GM18508 (cell line): Measurements from ENCODE around the gene OLFM3.

Experiments used
- ATAC-seq: cut with Tn5 transposase; IDR thresholded peaks from one replicate; pipeline ENCODE4 v1.9.1; 2021; ENCODE audit warnings: moderate number of reproducible peaks; ENCODE audit not compliant: insufficient read depth, unreplicated experiment

OLFM3 gene

GRCh38 chr1:101996825-101997465 lies at the start of gene OLFM3:
Gene OLFM3 (minus strand): TSS chr1:101996926.
- ATAC-seq: no peak

DNA sequence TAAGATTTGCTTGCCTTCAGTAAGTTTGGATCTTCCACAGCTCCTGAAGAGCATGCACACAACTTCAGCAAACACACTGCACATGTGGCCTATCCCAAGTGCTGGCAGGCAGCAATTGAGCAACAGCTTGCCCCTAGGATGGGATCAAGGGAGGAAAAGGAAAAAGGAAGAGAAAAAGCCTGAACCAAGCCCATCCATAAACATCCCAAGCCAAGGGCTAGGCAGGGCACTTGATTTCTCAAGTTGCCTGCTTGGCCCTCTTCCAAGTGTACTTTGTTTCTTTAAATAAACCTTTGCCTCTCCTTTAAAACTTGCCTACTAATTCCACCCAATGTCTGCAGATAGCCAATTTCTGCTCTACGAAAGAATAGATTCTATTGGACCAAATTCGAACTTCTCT lies 49.0 kb upstream of the OLFM3 start:
- ATAC-seq: no peak

DNA sequence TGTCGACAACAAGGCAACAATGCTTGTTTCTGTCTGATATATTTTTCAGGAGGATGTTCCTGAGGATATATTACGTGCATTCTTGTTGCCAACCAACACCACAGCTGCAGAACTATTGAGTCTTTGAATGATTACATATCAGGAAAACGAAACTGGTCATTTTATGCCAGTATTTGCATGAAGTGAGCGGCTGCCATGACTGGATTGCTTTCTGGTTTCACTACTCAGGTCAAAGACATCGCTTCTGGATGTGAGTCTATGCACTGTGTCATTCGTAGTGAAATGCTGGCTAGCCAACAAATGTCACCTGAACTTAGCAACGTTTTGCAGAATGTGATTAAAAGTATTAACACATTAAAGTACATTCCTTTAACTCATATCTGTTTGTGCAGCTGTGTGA lies 35.8 kb upstream of the OLFM3 start:
- peak; percentile 77 for ATAC-seq

GRCh38 chr1:102019530-102019929 lies 22.8 kb upstream of the OLFM3 start:
- ATAC-seq: no peak

- no peak for ATAC-seq
These were observed 19.0 kb upstream of the OLFM3 start for GRCh38 chr1:102015728-102016127.

GRCh38 chr1:102002057-102002456 lies 5.3 kb upstream of the OLFM3 start:
- no peak for ATAC-seq

DNA sequence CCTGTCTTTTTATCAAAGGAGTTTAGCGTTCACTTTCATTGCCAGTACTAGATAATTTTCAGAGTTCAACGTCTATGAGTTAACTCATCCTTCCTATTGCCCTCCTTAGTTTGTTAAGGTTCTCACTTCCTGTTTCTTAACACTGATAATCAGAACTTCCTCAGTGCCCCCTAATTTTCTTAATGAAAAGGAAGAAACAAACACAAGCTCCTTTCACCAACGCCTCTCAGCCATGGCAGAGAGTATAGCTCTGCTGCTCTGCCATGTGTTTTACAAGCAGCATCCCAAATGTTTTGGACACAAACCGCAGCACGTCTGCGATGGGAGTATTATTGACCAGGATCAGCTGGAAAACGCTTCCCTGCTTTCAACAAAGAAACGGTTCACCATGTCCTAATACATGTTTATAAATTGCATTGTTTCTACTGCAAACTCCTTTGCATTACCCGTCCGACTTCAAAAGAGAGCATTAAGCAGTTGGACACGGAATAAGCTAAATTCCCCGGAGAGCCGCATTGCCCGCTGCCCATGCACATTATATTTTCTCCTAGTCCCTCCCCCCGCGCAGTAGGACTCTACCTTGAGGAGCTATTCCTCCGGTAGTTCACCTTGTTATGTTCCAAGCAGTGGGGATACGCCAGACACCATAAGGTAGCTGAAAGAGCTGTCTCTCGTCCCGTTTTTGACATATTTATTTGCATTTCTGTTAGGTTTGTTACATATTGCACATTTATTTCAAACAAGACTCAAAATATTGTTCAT lies 561 bp downstream of the OLFM3 start:
- no peak for ATAC-seq

- ATAC-seq: no peak
These were observed 3.0 kb downstream of the OLFM3 start for GRCh38 chr1:101993710-101994109.

- ATAC-seq: no peak
These were observed 3.7 kb downstream of the OLFM3 start for GRCh38 chr1:101992821-101993575.

DNA sequence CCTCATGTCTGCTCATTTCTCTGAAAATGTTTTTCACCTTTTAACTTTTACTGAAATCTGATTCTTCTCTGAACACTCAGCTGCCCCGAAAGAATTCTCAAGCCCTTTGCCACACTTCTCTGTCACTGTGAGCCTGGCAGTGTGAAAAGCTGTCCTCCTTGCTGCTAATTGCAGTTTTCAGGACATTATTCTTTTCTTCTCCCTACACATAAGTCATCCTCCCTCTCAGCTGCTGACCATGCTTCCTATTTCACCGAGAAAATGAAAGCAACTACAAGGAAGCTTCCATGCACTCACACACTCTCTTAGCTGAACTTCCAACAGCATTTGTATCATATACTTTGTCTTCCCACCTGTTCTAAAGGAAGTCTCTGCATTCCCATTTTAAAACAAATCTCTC lies 15.8 kb downstream of the OLFM3 start:
- no peak for ATAC-seq

DNA sequence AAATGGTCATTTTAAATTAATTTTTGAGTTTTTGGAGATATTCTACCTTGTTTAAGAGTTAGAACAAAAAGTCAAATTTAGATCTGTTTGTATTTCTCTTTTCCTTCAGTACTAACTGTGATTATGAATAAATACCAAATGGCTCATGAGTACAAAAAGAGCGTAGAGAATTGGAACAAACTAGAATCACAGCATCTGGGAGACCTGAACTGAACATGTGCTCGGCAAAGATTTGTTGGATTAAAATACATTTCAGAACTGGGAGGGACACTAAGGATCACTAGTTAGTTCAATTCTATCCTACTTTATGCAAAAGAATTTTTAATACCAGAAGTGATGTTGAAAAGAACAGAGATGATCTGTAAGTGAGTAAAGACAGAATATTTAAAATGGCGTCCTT lies 19.5 kb downstream of the OLFM3 start:
- ATAC-seq: no peak

- no peak for ATAC-seq
These were observed 20.6 kb downstream of the OLFM3 start for GRCh38 chr1:101976161-101976560.

- ATAC-seq: no peak
These were observed 21.4 kb downstream of the OLFM3 start for GRCh38 chr1:101975371-101975770.

DNA sequence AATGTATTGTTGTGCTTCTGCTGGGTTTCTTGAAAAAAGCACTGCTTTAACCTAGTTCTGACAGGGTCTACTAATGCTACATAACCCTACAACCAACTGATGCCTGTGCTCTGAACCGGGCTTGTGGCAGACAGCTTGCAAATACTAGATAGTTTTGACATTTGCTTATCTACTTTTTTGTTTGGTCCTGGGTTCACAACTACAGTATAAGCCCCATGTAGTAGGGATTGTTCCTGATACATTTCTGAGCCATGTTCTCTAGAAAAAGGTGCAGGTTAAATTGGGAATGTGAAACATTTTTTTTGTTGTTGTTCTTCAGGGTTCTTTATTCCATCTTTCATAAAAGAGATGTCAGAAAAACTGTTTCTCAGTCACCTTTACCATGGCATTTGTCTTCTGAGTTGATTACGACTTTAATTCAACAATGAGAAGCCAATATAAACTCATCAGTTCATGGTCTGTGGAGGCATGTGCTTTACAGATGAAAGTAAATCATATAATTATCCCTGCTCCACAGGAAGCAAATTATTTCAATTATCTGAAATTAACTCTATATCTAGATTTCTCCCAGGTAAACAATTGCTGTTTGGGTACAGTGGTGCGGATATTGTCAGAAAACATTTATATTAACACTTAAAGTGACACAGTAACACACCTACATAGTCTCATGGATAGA lies 22.0 kb downstream of the OLFM3 start:
- ATAC-seq: no peak

- ATAC-seq: no peak
These were observed 25.4 kb downstream of the OLFM3 start for GRCh38 chr1:101971304-101971703.

DNA sequence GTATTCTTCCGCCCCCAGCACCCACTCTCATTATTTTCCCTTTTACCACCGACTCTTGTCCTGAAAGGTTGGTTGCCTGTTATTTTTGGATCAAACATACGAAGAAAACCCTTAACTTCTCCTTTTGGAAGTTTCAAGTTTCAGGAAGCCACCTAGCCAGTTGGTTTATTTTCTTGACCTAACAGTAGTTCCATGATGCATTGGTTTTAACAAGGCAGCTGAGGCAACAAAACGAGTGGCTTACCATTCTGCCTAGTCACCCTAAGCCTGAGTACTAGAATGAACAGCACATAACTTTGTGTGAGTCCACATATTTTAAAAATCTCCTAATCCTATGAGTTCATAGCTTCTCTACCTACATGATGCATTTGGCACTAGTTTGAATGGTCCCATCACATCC lies 28.9 kb downstream of the OLFM3 start:
- no peak for ATAC-seq

- ATAC-seq: no peak
These were observed 31.4 kb downstream of the OLFM3 start for GRCh38 chr1:101965341-101965740.

- no peak for ATAC-seq
These were observed 32.0 kb downstream of the OLFM3 start for GRCh38 chr1:101964708-101965107.

DNA sequence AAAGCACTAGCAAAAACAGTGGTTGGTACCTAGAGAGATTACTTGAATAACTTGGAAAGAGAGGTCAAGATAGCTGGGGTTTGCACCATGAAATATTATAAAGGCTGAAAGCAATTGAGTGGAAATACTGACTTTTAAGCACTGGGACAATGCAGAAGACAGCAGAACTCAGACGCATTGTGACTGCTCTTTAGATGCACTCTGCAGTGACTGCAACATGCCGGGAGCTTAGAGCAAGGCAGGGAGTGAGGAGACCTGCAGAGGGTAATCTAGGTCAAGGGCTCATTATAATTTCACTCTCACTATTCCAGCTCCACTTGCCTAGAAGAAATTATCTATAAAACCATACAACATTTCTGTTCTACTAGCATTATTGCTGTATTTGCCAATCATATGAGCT lies 36.6 kb downstream of the OLFM3 start:
- ATAC-seq: no peak

GRCh38 chr1:101959456-101959855 lies 37.3 kb downstream of the OLFM3 start:
- no peak for ATAC-seq

- no peak for ATAC-seq
These were observed 39.0 kb downstream of the OLFM3 start for GRCh38 chr1:101957771-101958170.
